Putamen (tissue), 1 donor: ENCODE measurements around the gene COL5A3.
"Not testable (repeated sequence)": the region's sequence is repeated elsewhere in the genome, so short reads cannot be mapped to it uniquely, and the experiment has no call there.

ENCODE experiments used
- DNase-seq: peaks from one replicate; pipeline ENCODE4 v3.0.0-alpha.2; 2016; ENCODE audit warnings: low spot score

The COL5A3 gene

DNA sequence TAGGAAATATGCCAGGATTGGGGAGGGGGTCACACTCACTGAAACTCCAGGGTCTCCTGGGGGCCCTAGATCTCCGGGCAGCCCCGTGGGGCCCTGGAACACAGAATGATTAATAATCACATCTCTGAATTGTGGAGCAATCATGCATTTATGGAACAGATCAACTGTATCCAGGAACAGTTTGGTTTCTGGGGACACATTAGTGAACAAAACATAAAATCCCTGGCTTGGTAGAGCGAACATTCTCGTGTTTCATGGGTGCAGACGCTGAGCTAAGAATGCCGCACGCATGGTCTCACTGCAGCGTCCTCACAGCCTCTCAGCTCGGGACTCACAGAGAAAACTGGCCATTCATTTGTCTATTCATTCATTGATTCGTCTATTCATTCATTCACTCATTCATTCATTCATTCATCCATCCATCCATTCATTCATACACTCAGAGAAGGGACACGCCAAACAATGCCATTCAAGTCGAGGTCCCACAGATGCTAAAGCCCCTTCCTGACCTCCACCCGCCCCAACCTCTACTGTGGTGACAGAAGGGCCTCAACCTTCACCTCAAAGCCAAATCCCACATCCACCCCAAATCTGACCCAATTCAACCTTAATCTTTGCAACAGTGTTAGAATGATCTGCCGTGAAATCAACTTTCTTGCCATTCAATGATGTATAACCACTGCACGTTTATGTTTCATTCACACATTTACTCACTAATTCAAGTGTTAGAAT, 39.0 kb downstream of the COL5A3 start:
- DNase-seq: no peak

DNA sequence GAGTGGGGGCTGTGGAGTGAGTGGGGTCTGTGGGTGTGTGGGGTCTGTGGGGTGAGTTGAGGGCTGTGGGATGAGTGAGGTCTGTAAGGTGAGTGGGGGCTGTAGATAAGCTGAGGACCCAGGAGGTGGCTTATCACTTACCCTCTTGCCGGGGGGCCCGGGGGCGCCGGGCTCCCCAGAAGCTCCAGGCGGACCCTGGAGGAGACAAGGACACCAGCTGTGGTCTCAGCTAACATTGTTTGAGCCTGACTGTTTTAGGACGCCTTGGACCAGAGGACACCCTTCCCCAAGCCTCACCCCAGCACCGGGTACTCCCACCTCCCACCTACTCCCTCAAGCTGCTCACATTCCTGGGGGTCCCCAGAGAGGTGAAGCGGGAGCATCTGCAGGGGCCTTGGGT, 39.8 kb downstream of the COL5A3 start:
- DNase-seq: no peak

DNA sequence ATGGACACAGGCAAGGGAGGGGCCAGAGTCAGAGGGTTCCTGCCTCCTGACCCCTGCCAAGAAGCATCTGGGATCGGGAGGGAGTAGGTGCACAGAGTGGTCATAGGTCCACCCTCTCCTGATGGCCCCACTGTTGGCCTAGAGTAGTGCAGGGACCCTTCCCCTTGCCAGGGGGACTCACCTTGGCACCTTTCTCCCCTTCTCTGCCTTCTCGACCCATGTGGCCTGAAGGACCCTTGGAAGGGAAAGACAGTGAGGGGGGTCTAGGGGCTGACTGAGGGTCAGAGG, 40.7 kb downstream of the COL5A3 start:
- DNase-seq: no peak

GRCh38 chr19:9968820-9969687, 41.2 kb downstream of the COL5A3 start:
- DNase-seq: no peak

DNA sequence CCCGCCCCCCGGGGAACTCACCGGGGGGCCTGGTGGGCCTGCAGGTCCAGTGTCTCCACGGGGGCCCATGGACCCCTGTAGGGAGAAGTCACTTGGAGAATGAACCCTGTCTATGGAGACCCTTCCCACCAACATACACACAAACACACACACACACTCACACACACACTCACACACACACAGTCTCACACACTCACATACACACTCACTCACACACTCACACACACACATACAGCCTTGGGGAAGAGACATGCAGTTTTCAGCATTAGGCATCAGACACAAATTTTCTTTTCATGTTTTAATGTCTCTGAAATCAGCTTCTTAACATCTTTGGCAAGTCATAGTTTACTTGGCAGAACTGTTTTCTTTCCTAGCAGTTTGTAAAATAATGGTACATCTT, 43.0 kb downstream of the COL5A3 start:
- no peak for DNase-seq

DNA sequence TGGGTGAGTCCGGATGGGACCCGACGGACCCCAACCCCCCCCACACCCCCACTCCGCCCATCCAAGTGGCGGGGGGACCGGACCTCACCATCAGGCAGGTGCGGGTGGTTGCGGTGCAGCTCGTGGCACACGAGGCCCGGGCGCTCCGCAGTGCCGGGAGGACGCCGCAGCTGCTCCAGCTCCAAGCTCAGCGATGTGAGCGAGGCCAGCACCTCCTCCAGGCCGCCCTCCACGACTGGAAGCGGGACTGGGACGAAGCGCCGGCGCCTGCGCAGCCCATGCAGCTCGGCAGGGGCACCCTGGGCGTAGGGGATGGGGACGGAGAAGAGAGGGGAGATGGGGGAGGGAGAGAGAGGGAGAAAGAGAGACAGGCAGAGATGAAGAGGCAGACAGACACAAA, 43.9 kb downstream of the COL5A3 start:
- DNase-seq: no peak

DNA sequence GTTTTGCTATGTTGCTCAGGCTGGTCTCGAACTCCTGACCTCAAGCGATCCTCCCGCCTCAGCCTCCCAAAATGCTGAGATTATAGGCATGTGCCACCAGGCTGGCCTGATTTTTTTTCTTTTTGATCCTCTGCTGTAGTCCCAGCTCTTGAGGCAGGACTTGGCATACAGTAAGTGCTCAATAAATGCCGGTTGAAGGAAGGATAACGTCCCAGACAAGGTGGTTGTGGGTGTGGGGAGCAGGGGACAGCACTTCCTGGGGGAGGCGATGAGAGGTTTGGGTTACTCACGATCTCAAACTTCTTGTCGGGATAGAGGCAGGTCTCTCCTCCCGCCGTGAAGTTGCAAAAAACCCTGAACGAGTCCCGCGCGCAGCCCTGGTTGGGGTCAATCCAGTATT, 44.3 kb downstream of the COL5A3 start:
- DNase-seq: no peak

GRCh38 chr19:9962623-9963290, 47.5 kb downstream of the COL5A3 start:
- DNase-seq: no peak

- DNase-seq: no peak
Observed at GRCh38 chr19:9961103-9961502, 49.2 kb downstream of the COL5A3 start.

GRCh38 chr19:9958379-9958821, 51.9 kb downstream of the COL5A3 start:
- no peak for DNase-seq

DNA sequence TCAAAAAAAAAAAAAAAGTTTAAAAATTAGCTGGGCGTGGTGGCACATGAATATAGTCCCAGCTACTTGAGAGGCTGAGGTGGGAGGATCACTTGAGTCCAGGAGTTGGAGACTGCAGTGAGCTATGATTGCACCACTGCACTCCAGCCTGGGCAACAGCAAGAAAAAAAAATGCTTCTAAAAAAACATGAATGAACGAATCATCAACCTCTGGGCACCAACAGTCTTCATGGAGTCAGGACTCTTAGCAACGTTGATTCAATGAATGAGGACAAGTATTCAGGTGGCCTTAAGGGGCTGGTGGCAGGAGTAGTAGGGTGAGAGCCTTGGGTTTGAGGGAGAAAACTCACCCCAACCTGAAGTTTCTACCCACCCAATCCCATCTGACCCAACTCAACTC, 53.3 kb downstream of the COL5A3 start:
- DNase-seq: no peak

DNA sequence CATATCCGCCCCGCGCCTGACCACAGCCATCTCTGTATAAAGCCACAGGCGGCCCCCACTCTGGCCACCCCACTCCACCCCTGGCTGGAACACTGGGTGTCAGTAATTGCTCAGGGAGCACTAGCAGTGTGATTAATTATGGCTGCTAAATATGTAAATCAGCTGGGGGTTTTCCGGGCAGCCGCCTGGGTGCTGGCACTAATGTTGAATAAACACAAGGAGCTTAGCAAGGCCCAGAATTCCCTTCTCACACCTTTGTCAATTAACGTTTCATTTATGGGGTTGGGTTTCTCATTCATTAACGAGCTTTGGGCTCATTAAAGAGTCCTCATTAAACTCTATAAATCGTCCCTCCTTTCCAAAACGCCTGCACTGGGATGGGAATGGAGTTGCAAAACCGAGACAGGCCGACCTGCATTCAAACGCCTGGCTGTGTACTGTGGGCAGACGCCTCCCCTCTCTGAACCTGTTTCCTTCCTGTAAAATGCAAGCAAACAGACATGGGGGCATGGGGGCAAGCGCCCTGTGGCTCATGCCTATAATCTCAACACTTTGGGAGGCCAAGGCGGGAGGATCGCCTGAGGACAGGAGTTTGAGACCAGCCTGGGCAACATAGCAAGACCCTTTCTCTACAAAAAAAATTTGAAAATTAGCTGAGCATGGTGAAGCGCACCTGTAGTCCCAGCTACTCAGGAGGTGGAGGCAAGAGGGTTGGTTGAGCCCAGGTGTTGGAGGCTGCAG, 56.3 kb downstream of the COL5A3 start:
- DNase-seq: peak; percentile 69

- no peak for DNase-seq
Observed at GRCh38 chr19:9952276-9952675, 58.0 kb downstream of the COL5A3 start.

GRCh38 chr19:9947441-9947840, 62.9 kb downstream of the COL5A3 start:
- DNase-seq: no peak

DNA sequence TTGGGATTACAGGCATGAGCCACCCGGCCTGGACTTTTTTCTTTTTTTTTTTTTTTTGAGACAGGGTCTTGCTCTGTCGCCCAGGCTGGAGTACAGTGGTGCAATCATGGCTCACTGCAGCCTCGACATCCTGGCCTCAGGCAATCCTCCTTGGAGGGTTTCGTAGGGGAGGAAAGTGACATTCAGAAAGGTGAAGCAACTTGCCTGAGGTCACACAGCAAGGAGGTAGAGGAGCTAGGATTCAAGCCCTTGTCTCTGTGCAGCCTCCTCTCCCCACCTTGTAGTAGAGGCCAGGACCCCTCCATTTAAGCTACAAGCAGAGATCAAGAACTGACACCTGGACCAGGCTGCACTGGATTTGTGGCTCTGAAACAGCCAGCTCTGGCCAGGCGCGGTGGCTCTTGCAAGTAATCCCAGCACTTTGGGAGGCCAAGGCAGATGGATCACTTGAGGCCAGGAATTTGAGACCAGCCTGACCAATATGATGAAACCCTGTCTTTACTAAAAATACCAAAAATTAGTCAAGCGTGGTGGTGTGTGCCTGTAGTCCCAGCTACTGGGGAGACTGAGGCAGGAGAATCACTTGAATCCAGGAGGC, 63.7 kb downstream of the COL5A3 start:
- not testable (repeated sequence) for DNase-seq

- DNase-seq: peak; percentile 79
Observed at GRCh38 chr19:9945319-9945966, 64.9 kb downstream of the COL5A3 start.

- no peak for DNase-seq
Observed at GRCh38 chr19:9943744-9944143, 66.6 kb downstream of the COL5A3 start.

- DNase-seq: no peak
Observed at GRCh38 chr19:9941671-9942070, 68.6 kb downstream of the COL5A3 start.

GRCh38 chr19:9941231-9941630, 69.1 kb downstream of the COL5A3 start:
- DNase-seq: no peak

- no peak for DNase-seq
Observed at GRCh38 chr19:9940778-9941177, 69.5 kb downstream of the COL5A3 start.

DNA sequence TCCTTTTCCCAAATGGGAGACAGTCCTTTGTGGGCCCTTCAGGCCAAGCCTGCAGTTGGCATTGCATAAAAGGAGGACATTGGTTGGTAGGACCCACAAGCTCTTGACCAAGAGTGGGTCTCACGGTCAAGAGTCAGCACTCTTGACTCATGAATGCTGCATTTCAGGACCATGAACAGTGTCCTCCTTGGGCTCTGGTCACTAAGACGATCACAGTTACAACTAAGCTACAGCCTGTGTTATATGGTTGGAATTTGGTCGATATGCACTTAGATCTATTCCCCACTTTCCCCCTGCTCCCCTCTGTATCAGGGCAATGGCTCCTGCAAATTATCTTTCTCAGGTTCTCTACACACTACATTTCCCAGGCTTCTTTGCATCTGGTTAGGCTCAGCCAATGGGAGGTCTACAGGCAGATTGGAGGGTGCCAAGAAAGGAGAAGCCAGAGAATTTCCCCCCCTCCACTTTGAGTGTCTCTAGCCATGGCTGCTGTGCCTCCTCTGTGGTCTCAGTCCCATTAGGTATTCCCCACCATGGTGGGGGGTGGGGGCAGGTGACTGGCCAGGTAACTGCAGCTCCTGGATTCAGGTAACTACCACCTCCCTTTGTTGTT, 70.9 kb downstream of the COL5A3 start:
- DNase-seq: no peak
